MG63 (cell line): ENCODE data around the gene TAF9. TPM values are rescaled to one million over a fixed set of nuclear protein-coding genes. Genes with fewer than 3 reads are reported as not detected.
A peak's percentile ranks its signal among the peaks of the same experiment; 100 is the strongest.
"Not testable (repeated sequence)": the region's sequence is repeated elsewhere in the genome, so short reads cannot be mapped to it uniquely, and the experiment has no call there.

Experiments
- DNase-seq: peaks from one replicate; pipeline ENCODE4 v3.0.0-alpha.2; 2020
- H3K27me3 ChIP-seq: fragments of 250-450 bp; sonication (Bioruptor Pico); 2 replicates; pipeline ENCODE4 v1.5.1; 2020; ENCODE audit warnings: mild to moderate bottlenecking, moderate library complexity
- H3K36me3 ChIP-seq: fragments of 250-450 bp; sonication (Bioruptor Pico); 2 replicates; pipeline ENCODE4 v1.5.1; 2020; ENCODE audit warnings: mild to moderate bottlenecking, moderate library complexity
- H3K4me3 ChIP-seq: fragments of 250-450 bp; sonication (Bioruptor Pico); 2 replicates; pipeline ENCODE4 v1.5.1; 2020; ENCODE audit warnings: mild to moderate bottlenecking, moderate library complexity
- H3K9me3 ChIP-seq: fragments of 250-450 bp; sonication (Bioruptor Pico); 2 replicates; pipeline ENCODE4 v1.5.1; 2020; ENCODE audit warnings: mild to moderate bottlenecking, moderate library complexity
- total RNA-seq: library from RNA; depleted of rRNA; stranded (reverse); fragments of >200 nt; shearing (Covaris generic); gene quantifications from 2 replicates; pipeline ENCODE4 v1.2.3, GENCODE V29; 2014; ENCODE audit warnings: low replicate concordance; rRNA removed

Gene TAF9, protein sequence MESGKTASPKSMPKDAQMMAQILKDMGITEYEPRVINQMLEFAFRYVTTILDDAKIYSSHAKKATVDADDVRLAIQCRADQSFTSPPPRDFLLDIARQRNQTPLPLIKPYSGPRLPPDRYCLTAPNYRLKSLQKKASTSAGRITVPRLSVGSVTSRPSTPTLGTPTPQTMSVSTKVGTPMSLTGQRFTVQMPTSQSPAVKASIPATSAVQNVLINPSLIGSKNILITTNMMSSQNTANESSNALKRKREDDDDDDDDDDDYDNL
- total RNA-seq = 73.7 and 104 TPM in 2 replicates

DNA sequence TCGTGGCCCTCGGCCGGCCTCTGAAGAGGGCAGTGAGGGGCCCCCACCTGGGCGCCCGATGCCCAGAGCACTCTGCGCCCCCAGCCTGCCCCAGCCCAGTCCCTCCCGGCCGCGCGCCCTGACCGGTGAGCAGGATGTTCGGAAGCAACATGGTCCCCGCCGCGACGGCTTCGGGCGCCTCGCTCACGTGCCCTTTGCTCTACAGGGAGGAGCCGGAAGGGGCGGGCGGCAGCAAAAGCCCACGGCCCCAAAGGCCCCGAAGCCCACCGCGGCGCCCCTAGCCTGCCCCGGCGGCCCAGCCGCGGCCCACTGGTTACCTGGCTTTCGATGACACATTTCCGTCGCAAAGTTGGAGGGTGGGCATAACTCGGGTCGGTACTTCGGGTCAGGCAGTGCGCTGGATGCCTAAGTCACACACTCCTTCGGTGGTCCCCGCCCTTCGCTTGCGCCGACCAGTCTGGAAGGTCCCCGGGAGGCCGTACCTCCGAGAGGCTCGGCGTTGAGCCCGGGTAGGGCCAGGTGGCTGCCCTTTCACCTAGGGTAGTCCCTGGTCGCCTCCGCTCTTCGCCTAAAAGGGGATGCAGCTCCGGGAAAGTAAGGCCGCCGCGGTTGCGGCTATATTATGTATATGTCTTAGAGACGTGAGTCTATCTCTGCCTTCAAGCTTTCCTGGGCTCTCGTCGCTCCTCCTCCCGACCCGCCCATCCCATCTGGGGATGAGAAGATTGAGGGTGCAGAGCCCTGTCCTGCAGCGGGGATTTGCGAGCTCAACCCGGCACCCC, at the start of gene TAF9, which contains the start of the genes AK6 and RAD17:
Gene TAF9, minus strand, starts transcription at position 181 of the 782 bp plus-strand sequence. CDS start 3,783 bp downstream, outside the sequence.
Gene AK6, minus strand, starts transcription at position 181 of the 782 bp plus-strand sequence. Its CDS starts 30 bp downstream, at position 151.
Gene RAD17, plus strand, starts transcription at position 479 of the 782 bp plus-strand sequence. CDS start 2,391 bp downstream, outside the sequence.
- Histone ChIP-seq H3K9me3 (no peaks in the 10 kb centered on the region), H3K36me3 (peaks cover 40% of the 10 kb centered on the region), H3K4me3 (peak within 1 kb of the TSS; percentile 98), H3K27me3 (no peaks in the 10 kb centered on the region)
- peak; percentile 90 for DNase-seq

DNA sequence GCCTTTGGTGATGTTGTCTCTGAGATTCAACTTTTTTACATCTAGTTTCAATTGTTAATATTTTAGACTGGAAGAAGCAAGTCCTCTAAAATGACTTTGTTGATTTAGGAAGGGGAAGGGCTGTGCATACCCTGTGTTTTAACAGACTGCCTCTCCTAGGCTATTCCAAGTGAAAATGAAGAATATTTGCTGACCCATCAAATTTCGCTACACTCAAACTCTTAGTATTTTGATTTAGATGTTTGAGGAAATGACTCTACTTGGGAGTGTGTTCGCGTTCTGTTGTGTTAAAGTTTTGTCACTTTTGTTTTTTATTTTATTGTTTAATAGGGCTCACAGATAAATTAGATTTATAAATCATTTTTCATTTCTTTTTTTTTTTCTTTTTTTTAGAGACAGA, 49.2 kb upstream of the TAF9 start:
- H3K36me3 ChIP-seq = peaks cover 7% of the 10 kb centered on the region; the same call in 1 of the 2 replicates
- no peak for DNase-seq
- no peaks in the 10 kb centered on the region for H3K9me3 ChIP-seq
- no peak overlapping the region for H3K4me3 ChIP-seq
- H3K27me3 ChIP-seq = no peaks in the 10 kb centered on the region

DNA sequence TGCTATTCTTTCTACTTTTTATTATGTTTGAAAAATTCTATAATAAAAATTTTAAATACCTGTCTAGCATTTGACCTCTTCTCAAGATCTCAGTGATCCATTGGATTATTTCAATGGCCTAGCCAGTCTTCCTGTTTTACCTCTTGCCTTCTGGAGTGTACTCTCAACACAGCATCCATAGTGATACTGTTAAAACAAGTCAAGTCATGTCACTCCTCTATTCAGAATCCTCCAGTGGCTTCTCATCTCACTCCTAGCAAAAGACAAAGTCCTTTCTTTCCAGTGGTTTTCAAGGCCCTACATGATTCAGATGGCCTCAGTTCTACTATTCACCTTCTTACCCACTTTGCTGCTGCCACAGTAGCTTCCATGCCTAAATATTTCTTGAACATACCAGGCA, 47.4 kb upstream of the TAF9 start:
- no peaks in the 10 kb centered on the region for H3K27me3 ChIP-seq

DNA sequence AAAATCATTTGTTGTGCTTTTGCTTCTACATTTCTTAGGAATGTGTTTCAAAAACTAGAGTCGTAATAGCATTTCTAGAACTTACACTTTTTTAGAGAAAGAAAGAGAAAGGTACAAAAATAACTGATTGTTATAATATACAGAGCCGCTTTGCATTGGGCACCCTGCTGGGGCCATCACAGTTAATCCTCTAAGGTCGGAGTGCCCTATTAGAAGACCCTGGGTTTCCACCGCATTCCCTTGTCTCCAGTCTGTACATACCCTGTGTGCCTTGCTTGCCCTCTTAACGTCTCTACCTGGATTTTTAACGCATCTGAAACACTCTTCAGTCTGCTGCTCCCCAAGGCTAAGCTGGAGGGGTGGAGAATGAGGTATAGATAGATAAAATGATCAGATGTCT, 46.9 kb upstream of the TAF9 start:
- no peak for DNase-seq
- Histone ChIP-seq H3K36me3 (peaks cover 9% of the 10 kb centered on the region; the same call in 1 of the 2 replicates), H3K27me3 (no peaks in the 10 kb centered on the region), H3K9me3 (no peaks in the 10 kb centered on the region), H3K4me3 (no peak overlapping the region)

More for the DNA sequence above, 47.4 kb upstream of the TAF9 start:
- Histone ChIP-seq H3K9me3 (no peaks in the 10 kb centered on the region), H3K4me3 (no peak overlapping the region), H3K36me3 (peaks cover 9% of the 10 kb centered on the region; the same call in 1 of the 2 replicates)
- no peak for DNase-seq

DNA sequence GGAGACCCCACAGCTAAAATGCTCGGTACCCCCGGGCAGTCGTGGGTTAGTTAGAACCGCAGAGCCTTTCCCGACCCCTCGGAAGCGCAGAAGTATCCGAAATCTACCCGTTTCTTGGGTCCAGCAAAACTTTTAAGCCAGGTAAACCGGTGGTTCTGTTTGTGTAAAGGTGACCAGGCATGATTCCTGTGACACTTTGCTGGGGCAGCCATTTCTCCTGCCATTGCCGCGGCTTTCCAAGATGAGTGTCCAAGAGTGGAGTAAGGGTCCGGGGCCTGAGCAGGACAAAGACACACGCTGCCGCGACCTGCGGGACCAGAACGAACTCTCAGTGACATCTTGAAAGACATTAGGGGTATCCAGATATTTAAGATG, 46.3 kb upstream of the TAF9 start:
- H3K9me3 ChIP-seq = no peaks in the 10 kb centered on the region
- no peak overlapping the region for H3K4me3 ChIP-seq
- no peak for DNase-seq
- no peaks in the 10 kb centered on the region for H3K27me3 ChIP-seq
- peaks cover 9% of the 10 kb centered on the region for H3K36me3 ChIP-seq

DNA sequence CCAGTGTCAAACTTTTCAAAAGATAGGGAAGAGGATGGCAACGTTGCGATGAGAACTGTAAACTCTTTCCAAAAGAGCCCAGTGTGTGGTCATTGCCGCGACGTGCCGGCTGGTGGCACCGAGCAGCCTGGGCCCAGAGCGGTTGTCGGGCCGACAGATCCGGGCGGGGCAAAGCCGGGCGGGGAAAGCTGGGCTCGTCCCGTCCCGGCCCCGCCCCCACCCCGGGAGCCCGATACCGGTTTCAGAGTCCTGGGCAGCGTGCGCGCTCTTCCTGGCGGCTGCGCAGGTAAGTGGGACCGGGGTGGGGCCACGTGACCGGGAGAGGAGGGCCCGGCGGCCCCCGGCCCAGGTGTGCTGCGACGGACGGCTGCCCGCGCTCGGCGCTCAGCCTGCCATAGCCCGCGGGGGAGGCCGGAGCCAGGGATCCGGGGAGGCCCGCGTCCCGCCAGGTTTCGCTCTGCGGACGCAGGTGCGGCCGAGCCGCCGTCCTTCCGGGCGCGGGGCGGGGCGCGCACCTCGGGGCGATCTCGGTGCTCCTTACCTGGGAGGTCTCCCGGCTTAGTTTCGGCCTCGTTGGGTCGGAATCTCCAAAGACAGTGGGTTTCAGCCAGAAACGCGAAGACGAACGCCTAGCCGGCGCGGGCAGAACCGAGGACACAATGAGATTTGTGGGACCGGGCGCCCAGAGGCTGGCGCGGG, 45.7 kb upstream of the TAF9 start, which contains the start of gene MARVELD2:
Gene MARVELD2, plus strand, starts transcription at position 232 of the 699 bp plus-strand sequence. CDS start 4,270 bp downstream, outside the sequence.
- Histone ChIP-seq H3K27me3 (no peaks in the 10 kb centered on the region), H3K9me3 (no peaks in the 10 kb centered on the region), H3K36me3 (peaks cover 9% of the 10 kb centered on the region), H3K4me3 (no peak within 1 kb of the TSS)
- DNase-seq = no peak

DNA sequence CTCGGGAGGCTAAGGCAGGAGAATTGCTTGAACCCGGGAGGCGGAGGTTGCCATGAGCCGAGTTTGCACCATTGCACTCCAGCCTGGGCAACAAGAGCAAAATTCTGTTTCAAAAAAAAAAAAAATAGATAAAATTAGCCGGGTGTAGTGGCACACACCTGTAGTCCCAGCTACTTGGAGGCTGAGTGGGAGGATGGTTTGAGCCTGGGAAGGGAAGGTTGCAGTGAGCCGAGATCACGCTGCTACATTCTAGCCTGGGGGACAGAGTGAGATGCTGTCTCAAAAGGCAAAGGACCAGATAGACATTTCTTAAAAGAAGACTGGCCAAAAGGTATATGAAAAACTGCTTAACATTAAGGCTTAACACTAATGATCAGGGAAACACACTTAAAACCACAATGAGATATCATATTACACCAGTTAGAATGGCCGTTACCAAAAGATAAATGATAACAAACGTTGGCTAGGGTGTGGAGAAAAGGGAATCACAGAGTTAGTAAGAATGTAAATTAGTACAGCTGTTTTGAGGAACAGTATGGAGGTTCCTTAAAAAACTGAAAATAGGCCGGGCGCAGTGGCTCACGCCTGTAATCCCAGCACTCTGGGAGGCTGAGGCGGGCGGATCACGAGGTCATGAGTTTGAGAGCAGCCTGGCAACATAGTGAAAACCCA, 35.5 kb upstream of the TAF9 start:
- no peaks in the 10 kb centered on the region for H3K27me3 ChIP-seq
- H3K9me3 ChIP-seq = no peaks in the 10 kb centered on the region
- no peak overlapping the region for H3K4me3 ChIP-seq
- no peak for DNase-seq
- no peaks in the 10 kb centered on the region for H3K36me3 ChIP-seq

DNA sequence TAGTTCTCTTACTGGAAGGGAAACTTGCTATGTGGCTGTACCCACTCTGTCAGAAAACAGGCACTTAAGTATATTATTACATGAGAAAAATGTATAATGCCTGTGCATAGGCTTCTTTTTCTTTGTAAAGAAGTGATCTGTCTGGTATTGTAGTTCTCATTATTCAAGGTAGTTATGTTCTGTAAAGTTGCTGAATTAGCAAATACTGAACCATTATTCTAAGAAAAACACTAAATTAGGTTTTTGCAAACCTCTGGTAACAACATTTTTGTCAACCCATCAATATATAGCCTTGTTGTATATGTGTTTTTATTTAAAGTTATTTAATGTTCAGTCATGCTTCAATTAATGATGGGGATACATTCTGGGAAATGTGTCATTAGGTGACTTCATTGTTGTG, 9.1 kb upstream of the TAF9 start:
- H3K36me3 ChIP-seq = peaks cover 20% of the 10 kb centered on the region
- no peak for DNase-seq
- no peaks in the 10 kb centered on the region for H3K27me3 ChIP-seq

DNA sequence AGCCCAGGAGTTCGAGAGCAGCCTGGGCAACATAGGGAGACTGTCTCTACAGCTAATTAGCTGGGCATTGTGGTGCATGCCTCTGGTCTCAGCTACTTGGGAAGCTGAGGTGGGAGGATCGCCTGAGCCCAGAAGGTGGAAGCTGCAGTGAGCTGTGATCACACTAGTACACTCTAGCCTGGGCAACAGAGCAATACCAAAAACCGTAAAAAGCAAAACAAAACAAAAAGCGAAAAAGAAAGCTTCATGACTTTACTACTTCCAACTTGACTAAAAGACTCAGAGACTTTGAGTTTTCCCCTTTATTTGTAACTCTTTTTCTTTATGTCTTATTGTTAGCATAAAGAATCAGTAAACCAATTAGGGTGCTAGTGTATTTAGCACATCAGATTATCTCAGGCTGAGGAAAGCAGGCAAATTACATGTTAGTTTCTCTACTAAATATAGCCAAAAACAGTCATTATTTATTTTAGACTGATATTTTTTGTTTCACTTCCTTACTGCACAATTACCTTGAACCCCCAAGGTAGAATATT, 5.7 kb upstream of the TAF9 start:
- H3K9me3 ChIP-seq = no peaks in the 10 kb centered on the region
- no peak for DNase-seq
- H3K4me3 ChIP-seq = no peak overlapping the region
- H3K36me3 ChIP-seq = peaks cover 18% of the 10 kb centered on the region
- no peaks in the 10 kb centered on the region for H3K27me3 ChIP-seq

More for the DNA sequence above, 9.1 kb upstream of the TAF9 start:
- Histone ChIP-seq H3K9me3 (no peaks in the 10 kb centered on the region), H3K4me3 (no peak overlapping the region)

DNA sequence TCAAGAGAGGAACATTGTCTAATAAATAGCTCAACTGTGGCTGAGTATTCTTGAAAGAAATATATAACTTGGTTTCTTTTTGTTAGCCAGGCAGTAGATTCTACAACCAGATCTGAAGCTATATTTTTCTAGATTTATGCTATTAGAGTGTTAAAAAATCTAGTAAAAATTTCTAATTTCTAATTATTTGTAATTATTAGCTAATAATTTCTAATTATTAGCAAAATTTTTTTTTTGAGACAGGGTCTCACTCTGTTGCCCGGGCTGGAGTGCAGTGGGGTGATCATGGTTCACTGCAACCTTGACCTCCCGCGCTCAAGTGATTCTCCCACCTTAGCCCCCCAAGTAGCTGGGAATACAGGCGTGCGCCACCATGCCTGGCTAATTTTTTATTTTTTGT, 3.1 kb upstream of the TAF9 start:
- DNase-seq = no peak
- Histone ChIP-seq H3K36me3 (peaks cover 22% of the 10 kb centered on the region), H3K9me3 (no peaks in the 10 kb centered on the region), H3K4me3 (no peak overlapping the region), H3K27me3 (no peaks in the 10 kb centered on the region)

DNA sequence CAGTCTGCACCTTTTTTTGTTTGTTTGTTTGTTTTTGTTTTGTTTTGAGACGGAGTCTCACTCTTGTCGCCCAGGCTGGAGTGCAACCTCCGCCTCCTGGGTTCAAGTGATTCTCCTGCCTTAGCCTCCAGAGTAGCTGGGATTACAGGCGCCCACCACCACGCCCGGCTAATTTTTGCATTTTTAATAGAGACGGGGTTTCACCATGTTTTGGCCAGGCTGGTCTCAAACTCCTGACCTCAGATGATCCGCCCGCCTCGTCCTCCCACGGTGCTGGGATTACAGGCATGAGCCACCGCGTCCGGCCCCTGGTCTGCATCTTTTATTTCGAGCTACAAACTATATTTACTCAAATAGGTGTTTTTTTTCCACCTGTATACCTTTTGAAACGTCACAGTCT, 1.0 kb upstream of the TAF9 start:
- not testable (repeated sequence) for DNase-seq, H3K27me3 ChIP-seq, H3K9me3 ChIP-seq
- Histone ChIP-seq H3K36me3 (peaks cover 38% of the 10 kb centered on the region), H3K4me3 (peak overlapping the region; percentile 98)

DNA sequence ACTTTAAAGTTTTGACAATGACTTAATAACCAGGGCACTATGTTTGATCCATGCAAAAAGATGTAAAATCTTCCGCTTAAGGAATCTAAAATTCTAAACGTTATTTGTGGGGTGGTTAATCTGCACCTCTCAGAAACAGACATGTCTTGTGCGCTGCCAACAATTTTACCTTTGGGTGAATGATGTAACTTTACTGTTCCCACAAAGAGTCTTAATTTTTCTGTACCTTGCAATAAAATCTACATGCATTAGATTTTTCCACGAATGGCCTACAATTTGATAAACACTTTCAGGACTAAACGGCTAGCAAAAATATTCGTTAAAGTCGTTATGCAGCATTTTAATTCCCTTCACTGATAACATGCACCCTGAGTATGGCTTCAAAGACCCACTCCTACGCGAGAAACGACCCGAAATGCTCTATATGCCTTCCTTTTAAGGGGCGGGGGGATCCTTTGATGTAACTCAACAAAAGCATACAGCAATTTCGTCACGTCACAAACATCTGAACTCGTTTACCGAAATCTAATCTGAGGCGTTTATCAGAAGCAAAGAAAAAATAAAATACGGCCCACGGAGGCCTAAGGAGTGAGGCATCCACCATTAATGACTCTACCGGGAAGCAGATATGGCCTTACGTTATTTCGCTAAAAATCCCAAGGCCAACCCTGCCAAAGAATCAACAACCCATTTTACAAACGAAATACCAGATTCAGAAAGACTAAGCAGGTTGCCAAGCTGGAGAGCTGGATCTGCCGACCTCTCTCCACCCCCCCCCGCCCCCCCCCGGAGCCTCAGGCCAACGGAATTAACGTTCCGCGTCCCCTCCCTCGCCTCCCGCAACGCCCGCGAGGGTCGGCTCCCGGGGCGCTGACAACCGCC, 621 bp downstream of the TAF9 start:
- H3K4me3 ChIP-seq = peak overlapping the region; percentile 98
- DNase-seq = no peak
- no peaks in the 10 kb centered on the region for H3K27me3 ChIP-seq
- no peaks in the 10 kb centered on the region for H3K9me3 ChIP-seq
- peaks cover 44% of the 10 kb centered on the region for H3K36me3 ChIP-seq

DNA sequence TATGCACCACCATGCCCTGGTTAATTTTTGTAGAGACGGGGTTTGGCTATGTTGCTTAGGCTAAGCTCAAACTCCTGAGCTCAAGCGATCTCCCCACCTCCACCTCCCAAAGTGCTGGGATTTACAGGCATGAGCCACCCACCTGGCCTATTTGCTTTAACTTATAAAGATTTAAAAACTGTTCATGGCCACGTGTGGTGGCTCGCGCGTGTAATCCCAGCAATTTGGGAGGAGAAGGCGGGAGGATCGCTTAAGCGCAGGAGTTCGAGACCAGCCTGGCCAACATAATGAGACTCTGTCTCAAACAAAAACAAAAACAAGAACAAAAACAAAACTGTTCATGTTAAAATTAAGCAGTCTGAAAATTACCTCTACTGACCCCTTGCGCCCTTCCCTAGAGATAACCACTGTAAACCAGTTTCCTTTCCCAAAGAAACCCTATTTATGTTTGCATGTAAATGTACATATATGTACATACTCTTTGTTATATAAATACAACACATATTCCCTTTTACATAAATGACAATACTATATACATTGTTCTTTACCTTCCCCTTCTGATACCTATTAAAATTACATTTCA, 1.5 kb downstream of the TAF9 start:
- Histone ChIP-seq H3K9me3 (no peaks in the 10 kb centered on the region), H3K36me3 (peaks cover 53% of the 10 kb centered on the region), H3K27me3 (no peaks in the 10 kb centered on the region), H3K4me3 (peak overlapping the region; percentile 98)
- DNase-seq = no peak

DNA sequence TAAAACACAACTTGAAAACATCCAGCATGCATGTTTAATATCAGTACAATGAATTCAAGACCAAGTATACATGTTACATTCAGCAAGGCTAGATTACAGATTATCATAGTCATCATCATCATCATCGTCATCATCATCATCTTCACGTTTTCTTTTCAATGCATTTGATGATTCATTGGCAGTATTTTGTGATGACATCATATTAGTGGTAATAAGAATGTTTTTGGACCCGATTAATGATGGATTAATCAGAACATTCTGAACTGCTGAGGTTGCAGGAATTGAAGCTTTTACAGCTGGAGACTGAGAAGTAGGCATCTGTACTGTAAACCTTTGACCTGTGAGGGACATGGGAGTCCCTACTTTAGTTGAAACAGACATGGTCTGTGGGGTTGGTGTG, 4.5 kb downstream of the TAF9 start:
- no peaks in the 10 kb centered on the region for H3K9me3 ChIP-seq
- no peaks in the 10 kb centered on the region for H3K27me3 ChIP-seq
- no peak overlapping the region for H3K4me3 ChIP-seq
- DNase-seq = no peak
- peaks cover 59% of the 10 kb centered on the region for H3K36me3 ChIP-seq

DNA sequence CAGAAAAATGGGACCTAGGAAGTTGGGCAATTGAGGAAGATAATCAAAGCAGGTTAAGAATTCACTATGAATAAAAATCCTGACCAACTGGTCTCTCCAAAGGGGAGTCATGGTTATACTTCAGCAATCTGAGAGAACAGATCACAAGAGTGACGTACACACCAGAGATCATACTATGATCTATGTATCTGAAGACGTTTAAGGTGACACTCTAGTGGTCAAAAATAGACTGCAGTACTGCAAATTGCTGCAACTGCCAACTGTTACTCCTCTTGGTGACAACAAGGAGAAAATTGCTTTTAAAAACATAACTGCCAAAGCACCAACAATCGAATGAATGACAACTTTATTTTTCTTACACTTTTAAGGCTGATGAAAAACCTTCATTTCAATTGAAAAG, 4.9 kb downstream of the TAF9 start:
- H3K27me3 ChIP-seq = no peaks in the 10 kb centered on the region
- H3K36me3 ChIP-seq = peaks cover 64% of the 10 kb centered on the region
- no peak overlapping the region for H3K4me3 ChIP-seq
- DNase-seq = no peak
- no peaks in the 10 kb centered on the region for H3K9me3 ChIP-seq
